ACC112 (cell line): ENCODE results near the gene CACTIN.

Source experiments
- H2AFZ ChIP-seq: fragments of 200-600 bp; sonication (generic); one replicate; pipeline ENCODE4 v1.6.0; 2017; ENCODE audit warnings: antibody characterized with exemption, low read length; ENCODE audit not compliant: unreplicated experiment
- H3K27ac ChIP-seq: fragments of 200-600 bp; sonication (generic); 2 replicates; pipeline ENCODE4 v1.5.1; 2014; ENCODE audit warnings: low read depth, mild to moderate bottlenecking, antibody characterized with exemption, low read length, moderate library complexity
- H3K27me3 ChIP-seq: fragments of 200-600 bp; sonication (generic); 2 replicates; pipeline ENCODE4 v1.6.1; 2014; ENCODE audit warnings: mild to moderate bottlenecking, antibody characterized with exemption, low read length, moderate library complexity, mixed read lengths; ENCODE audit not compliant: insufficient read depth
- H3K36me3 ChIP-seq: fragments of 200-600 bp; sonication (generic); 2 replicates; pipeline ENCODE4 v1.6.1; 2016; ENCODE audit warnings: mild to moderate bottlenecking, antibody characterized with exemption, low read length, moderate library complexity, mixed read lengths; ENCODE audit not compliant: insufficient read depth
- H3K4me1 ChIP-seq: fragments of 200-600 bp; sonication (generic); one replicate; pipeline ENCODE4 v1.6.1; 2016; ENCODE audit warnings: low read length, mixed read lengths; ENCODE audit not compliant: insufficient read depth, unreplicated experiment, control insufficient read depth
- H3K4me3 ChIP-seq: fragments of 200-600 bp; sonication (generic); 2 replicates; pipeline ENCODE4 v1.5.1; 2014; ENCODE audit warnings: mild to moderate bottlenecking, low read depth, low read length
- H3K79me2 ChIP-seq: fragments of 200-600 bp; sonication (generic); one replicate; pipeline ENCODE4 v1.6.0; 2016; ENCODE audit warnings: low read length; ENCODE audit not compliant: control insufficient read depth, unreplicated experiment, insufficient read depth

The CACTIN gene

GRCh38 chr19:3660493-3661219 lies 34.1 kb upstream of the CACTIN start:
- H3K36me3 ChIP-seq: no peaks in the 10 kb centered on the region; the same call in 1 of the 2 replicates
- no peak overlapping the region for H3K27ac ChIP-seq
- no peak overlapping the region for H3K4me3 ChIP-seq
- H3K4me1 ChIP-seq: no peaks in the 10 kb centered on the region
- no peaks in the 10 kb centered on the region for H3K27me3 ChIP-seq
- H2AFZ ChIP-seq: no peak overlapping the region
- no peaks in the 10 kb centered on the region for H3K79me2 ChIP-seq

DNA sequence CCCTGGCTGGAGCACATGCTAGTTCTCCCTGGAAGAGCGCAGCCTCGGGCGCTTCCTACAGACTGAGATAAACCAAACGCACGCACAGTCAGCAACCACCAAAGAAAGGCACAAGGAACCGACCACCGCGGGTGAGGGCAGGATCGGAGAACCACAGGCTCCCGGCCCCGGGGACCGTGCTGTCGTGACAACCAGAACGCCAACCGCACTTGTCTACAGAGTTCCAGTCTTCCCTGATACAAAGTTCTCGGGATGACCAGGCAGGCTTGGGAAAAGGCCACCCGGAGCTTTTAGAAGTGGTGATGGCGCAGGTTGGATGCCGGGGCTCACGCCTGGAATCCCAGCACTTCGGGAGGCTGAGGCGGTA lies 33.1 kb upstream of the CACTIN start:
- Histone ChIP-seq H3K79me2 (no peaks in the 10 kb centered on the region), H3K27me3 (no peaks in the 10 kb centered on the region), H3K4me3 (no peak overlapping the region), H3K4me1 (no peaks in the 10 kb centered on the region), H3K27ac (no peak overlapping the region), H2AFZ (no peak overlapping the region), H3K36me3 (no peaks in the 10 kb centered on the region; the same call in 1 of the 2 replicates)

DNA sequence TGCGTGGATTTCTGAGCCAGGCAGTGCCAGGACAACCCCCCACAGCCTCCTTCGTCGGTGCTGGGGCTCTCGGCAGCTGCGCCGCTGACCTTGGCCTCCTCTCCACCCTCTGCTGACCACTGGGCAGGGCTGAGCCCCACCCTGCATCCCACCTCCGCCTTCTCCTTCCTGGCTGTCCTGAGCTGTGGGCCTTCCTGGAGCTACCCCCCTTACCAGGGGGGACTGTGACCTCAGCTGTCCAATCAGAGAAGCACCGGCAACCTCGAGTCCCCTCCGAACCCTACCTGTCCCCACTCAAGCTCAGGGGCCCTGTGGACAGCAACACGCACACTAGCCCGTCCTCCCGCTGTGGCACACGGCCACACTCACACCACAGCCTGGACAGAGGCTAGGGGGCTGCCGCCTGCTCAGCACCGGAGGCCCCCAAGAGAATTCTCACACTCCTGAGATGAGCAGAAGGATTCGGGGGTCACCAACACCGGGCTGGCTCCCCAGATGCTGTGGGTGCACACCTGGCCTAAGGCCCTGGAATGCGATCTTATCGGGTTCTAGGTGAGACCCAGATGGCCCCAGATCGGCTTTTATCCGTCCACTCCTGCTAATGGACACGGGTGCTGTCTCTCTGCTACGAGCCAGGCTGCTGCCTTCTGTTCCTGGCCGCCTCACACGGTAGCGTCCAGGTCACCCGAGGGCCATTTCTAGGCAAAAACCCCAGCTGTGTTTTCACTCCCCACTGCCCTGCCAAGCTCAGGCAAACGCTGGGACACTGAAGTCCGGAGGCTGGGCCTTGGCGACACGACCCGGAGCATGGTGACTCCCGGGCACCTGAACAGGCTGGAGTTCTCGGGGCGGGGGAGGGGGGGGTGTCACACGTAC lies 32.5 kb upstream of the CACTIN start:
- Histone ChIP-seq H3K27ac (no peak overlapping the region), H3K27me3 (no peaks in the 10 kb centered on the region), H3K4me1 (no peaks in the 10 kb centered on the region), H3K4me3 (no peak overlapping the region), H2AFZ (no peak overlapping the region), H3K79me2 (no peaks in the 10 kb centered on the region), H3K36me3 (no peaks in the 10 kb centered on the region; the same call in 1 of the 2 replicates)

DNA sequence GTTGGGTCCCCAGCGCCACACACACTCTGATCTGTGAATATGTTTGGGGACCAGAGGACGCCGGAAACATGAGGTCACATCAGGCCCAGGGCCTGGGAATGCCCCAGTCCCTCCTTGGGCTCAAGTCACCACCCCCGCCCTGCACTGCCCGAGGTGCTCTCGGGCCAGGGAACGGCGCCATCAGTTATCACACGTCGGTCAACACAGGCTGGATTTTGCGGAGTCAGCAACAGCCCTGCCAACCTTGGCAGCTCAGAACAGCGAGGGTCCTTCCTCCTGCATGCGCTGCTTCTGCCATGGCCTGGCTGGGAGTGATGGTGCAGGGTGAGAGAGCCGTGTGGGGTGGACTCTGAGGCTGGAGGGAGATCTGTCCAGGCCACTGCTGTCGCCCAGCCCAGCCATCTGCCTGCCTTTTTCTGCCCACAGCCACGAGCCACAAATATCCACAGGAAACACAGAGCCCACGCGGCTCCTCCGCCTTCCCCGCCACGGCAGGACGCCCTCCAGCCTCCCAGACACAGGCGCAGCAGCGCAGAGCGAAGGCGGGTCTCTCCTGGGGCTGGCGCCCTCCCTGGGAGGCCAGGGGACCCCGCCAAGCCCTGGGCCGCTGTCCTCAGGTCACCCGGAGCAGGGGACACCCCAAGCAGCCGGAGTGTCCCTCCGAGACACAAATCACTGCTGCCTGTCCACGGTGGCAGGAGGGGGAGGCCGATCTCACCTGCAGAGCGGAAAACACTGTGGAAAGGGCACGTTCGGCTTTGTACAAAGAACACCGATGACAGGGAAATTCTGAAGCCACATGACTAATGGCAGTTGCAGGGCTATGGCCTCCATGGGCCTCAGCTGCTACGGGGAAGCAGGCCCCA lies 31.6 kb upstream of the CACTIN start:
- Histone ChIP-seq H3K27me3 (no peaks in the 10 kb centered on the region), H3K36me3 (no peaks in the 10 kb centered on the region; the same call in 1 of the 2 replicates), H3K27ac (no peak overlapping the region), H3K79me2 (no peaks in the 10 kb centered on the region), H2AFZ (no peak overlapping the region), H3K4me3 (no peak overlapping the region), H3K4me1 (no peaks in the 10 kb centered on the region)

DNA sequence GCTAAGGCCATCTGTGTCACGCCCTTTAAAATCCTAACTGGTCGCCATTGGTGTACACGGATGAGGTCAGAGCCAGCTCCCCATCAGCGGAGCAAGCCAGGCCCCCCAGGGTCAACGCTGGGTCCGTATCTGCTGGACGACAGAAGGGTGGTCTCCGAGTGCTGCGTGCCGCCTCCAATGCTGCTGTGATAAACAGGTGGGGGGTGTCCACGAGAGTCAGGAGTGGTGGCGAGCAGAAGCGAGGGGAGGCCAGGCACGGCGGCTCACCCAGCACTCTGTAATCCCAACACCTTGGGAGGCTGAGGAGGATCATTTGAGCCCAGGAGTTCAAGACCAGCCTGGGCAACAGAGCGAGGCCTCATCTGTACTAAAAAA lies 30.8 kb upstream of the CACTIN start:
- Histone ChIP-seq H3K36me3 (no peaks in the 10 kb centered on the region; the same call in 1 of the 2 replicates), H2AFZ (no peak overlapping the region), H3K27ac (no peak overlapping the region), H3K27me3 (no peaks in the 10 kb centered on the region), H3K4me3 (no peak overlapping the region), H3K79me2 (no peaks in the 10 kb centered on the region), H3K4me1 (no peaks in the 10 kb centered on the region)

- no peaks in the 10 kb centered on the region; the same call in 1 of the 2 replicates for H3K36me3 ChIP-seq
- H3K4me3 ChIP-seq: no peak overlapping the region
Measured at GRCh38 chr19:3656747-3657394, 30.3 kb upstream of the CACTIN start.

DNA sequence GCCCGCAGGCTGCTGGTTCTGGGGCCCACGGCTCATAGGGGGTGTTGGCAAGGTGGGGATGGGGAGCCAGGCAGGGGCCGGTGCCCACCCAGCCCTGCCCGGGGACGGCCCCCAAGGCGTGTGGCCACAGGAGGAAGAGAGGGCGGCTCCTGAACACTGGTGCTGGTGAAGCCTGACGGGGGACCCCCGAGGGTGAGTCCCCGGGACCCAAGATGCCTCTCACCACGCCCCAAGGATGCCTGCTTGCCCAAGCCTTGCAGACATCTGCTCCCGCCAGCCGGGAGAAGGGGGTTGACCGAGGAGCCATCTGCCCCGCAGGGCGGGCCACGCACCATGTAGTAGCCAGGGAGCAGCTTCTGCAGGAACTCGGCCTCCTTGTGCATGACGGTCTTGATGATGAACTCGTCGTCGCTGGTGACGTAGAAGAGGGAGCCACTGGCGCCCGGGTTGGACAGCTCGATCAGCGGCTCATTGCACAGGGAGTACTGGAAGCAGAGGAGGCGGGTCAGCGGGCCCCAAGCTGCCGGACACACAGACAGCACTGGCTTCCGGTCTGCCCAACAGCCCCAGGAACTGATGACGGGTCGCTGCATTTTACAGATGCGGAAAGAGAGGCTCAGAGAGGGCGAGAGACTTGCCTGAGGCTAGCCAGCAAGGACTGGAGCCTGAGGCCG lies 29.6 kb upstream of the CACTIN start:
- Histone ChIP-seq H3K36me3 (no peaks in the 10 kb centered on the region), H3K4me3 (no peak overlapping the region), H3K79me2 (no peaks in the 10 kb centered on the region), H3K27ac (no peak overlapping the region), H2AFZ (no peak overlapping the region), H3K27me3 (no peaks in the 10 kb centered on the region), H3K4me1 (no peaks in the 10 kb centered on the region)

More at GRCh38 chr19:3656747-3657394, 30.3 kb upstream of the CACTIN start:
- no peaks in the 10 kb centered on the region for H3K4me1 ChIP-seq
- no peak overlapping the region for H2AFZ ChIP-seq
- no peaks in the 10 kb centered on the region for H3K79me2 ChIP-seq
- no peaks in the 10 kb centered on the region for H3K27me3 ChIP-seq
- H3K27ac ChIP-seq: no peak overlapping the region

GRCh38 chr19:3655402-3656072 lies 28.9 kb upstream of the CACTIN start:
- Histone ChIP-seq H3K36me3 (no peaks in the 10 kb centered on the region), H3K79me2 (no peaks in the 10 kb centered on the region), H3K27ac (peak overlapping the region; percentile 61), H2AFZ (no peak overlapping the region), H3K27me3 (no peaks in the 10 kb centered on the region), H3K4me3 (no peak overlapping the region), H3K4me1 (no peaks in the 10 kb centered on the region)

GRCh38 chr19:3653865-3654513 lies 27.4 kb upstream of the CACTIN start:
- H3K4me1 ChIP-seq: no peaks in the 10 kb centered on the region
- no peak overlapping the region for H2AFZ ChIP-seq
- no peaks in the 10 kb centered on the region for H3K27me3 ChIP-seq
- H3K4me3 ChIP-seq: no peak overlapping the region
- H3K27ac ChIP-seq: no peak overlapping the region
- no peaks in the 10 kb centered on the region for H3K36me3 ChIP-seq
- no peaks in the 10 kb centered on the region for H3K79me2 ChIP-seq
